ENCODE results near the gene EPDR1. TPM values are rescaled to one million over a fixed set of nuclear protein-coding genes. Genes with fewer than 3 reads are reported as not detected.

Gene EPDR1
- total RNA-seq, 1 donor from 2014 or later: 26.4 TPM

DNA sequence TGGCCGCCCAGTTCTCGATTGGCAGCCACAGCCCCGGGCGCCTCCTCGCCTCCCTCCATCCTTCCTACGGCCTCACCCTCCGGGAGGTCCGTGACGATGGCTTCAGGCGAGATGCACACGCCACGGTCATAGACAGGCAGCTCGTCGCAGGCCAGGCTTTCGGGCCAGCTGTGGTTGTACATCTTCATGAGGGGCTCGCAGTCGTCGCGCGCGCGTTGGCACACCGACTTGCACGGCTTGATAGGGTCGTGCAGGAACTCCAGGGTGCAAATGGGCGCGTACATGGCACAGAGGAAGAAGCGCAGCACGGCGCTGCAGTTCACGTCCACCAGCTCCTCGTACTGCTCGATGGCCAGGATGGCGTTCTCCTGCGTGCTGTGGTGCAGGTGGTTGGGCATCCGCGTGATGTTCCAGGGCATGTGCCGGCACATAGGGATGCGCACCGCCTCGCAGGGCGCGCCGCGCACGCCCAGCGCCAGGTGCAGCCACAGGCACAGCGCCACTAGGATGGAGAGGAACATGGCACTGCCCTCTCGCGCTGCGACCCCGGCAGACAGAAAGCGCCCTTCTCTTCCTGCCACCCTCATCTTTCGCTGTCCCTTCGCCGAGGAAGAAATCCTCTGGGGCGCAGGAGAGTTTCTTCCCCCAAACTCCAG, 4.3 kb upstream of the EPDR1 start:
- H3K27me3 ChIP-seq (ENCODE audit: control insufficient read depth, insufficient read depth, low read length): peaks cover 7% of the 10 kb centered on the region
- peak overlapping the region; percentile 45 for H3K4me3 ChIP-seq (ENCODE audit: low read depth, low read length)
- TF ChIP-seq, protein P1, sequence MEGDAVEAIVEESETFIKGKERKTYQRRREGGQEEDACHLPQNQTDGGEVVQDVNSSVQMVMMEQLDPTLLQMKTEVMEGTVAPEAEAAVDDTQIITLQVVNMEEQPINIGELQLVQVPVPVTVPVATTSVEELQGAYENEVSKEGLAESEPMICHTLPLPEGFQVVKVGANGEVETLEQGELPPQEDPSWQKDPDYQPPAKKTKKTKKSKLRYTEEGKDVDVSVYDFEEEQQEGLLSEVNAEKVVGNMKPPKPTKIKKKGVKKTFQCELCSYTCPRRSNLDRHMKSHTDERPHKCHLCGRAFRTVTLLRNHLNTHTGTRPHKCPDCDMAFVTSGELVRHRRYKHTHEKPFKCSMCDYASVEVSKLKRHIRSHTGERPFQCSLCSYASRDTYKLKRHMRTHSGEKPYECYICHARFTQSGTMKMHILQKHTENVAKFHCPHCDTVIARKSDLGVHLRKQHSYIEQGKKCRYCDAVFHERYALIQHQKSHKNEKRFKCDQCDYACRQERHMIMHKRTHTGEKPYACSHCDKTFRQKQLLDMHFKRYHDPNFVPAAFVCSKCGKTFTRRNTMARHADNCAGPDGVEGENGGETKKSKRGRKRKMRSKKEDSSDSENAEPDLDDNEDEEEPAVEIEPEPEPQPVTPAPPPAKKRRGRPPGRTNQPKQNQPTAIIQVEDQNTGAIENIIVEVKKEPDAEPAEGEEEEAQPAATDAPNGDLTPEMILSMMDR (IDR thresholded peaks at IDR 0.05; ENCODE audit: insufficient read depth, low read length, poor library complexity, severe bottlenecking): no peak
- no peaks in the 10 kb centered on the region for H3K36me3 ChIP-seq (ENCODE audit: control insufficient read depth, insufficient read depth, low read length)
- DNase-seq (ENCODE audit: low read depth): no peak

GRCh38 chr7:37916673-37917660, 3.5 kb upstream of the EPDR1 start, which contains the start of gene SFRP4:
Gene SFRP4, minus strand, starts transcription at chr7:37916817. Its CDS starts 280 bp downstream, at chr7:37916537.
- peak within 1 kb of the TSS; percentile 45 for H3K4me3 ChIP-seq (ENCODE audit: low read depth, low read length)

GRCh38 chr7:37918526-37918925, 1.9 kb upstream of the EPDR1 start:
- H3K36me3 ChIP-seq (ENCODE audit: control insufficient read depth, insufficient read depth, low read length): no peaks in the 10 kb centered on the region
- TF ChIP-seq, protein P1 (IDR thresholded peaks at IDR 0.05; ENCODE audit: insufficient read depth, low read length, poor library complexity, severe bottlenecking): peak; percentile 4
- no peak overlapping the region for H3K4me3 ChIP-seq (ENCODE audit: low read depth, low read length)
- DNase-seq (ENCODE audit: low read depth): no peak
- H3K27me3 ChIP-seq (ENCODE audit: control insufficient read depth, insufficient read depth, low read length): peaks cover 7% of the 10 kb centered on the region

More at GRCh38 chr7:37916673-37917660, 3.5 kb upstream of the EPDR1 start, which contains the start of gene SFRP4:
- H3K36me3 ChIP-seq (ENCODE audit: control insufficient read depth, insufficient read depth, low read length): no peaks in the 10 kb centered on the region
- DNase-seq (ENCODE audit: low read depth): no peak
- TF ChIP-seq, protein P1 (IDR thresholded peaks at IDR 0.05; ENCODE audit: insufficient read depth, low read length, poor library complexity, severe bottlenecking): peak; percentile 76
- peaks cover 7% of the 10 kb centered on the region for H3K27me3 ChIP-seq (ENCODE audit: control insufficient read depth, insufficient read depth, low read length)

GRCh38 chr7:37920849-37921805, 687 bp downstream of the EPDR1 start:
- Histone ChIP-seq H3K36me3 (ENCODE audit: control insufficient read depth, insufficient read depth, low read length) (no peaks in the 10 kb centered on the region), H3K27me3 (ENCODE audit: control insufficient read depth, insufficient read depth, low read length) (peaks cover 4% of the 10 kb centered on the region), H3K4me3 (ENCODE audit: low read depth, low read length) (peak overlapping the region; percentile 82)
- TF ChIP-seq, protein P1 (IDR thresholded peaks at IDR 0.05; ENCODE audit: insufficient read depth, low read length, poor library complexity, severe bottlenecking): peak; percentile 36
- DNase-seq (ENCODE audit: low read depth): no peak

GRCh38 chr7:37921876-37922275, 1.4 kb downstream of the EPDR1 start:
- Histone ChIP-seq H3K36me3 (ENCODE audit: control insufficient read depth, insufficient read depth, low read length) (no peaks in the 10 kb centered on the region), H3K27me3 (ENCODE audit: control insufficient read depth, insufficient read depth, low read length) (no peaks in the 10 kb centered on the region), H3K4me3 (ENCODE audit: low read depth, low read length) (peak overlapping the region; percentile 19)
- TF ChIP-seq, protein P1 (IDR thresholded peaks at IDR 0.05; ENCODE audit: insufficient read depth, low read length, poor library complexity, severe bottlenecking): no peak
- no peak for DNase-seq (ENCODE audit: low read depth)

Data from kidney epithelial cell (primary cell).